Karpas-422 (cell line): ENCODE measurements around the gene PPP2R2B. TPM values are rescaled to one million over a fixed set of nuclear protein-coding genes. Genes with fewer than 3 reads are reported as not detected.

Experiments
- DNase-seq: peaks from one replicate; pipeline ENCODE4 v3.0.0-alpha.2; 2015
- H2AFZ ChIP-seq: fragments of 200-600 bp; sonication (generic); 2 replicates; pipeline ENCODE4 v1.6.1; 2014; ENCODE audit warnings: antibody characterized with exemption, low read length, mixed read lengths
- H3K27ac ChIP-seq: fragments of 200-600 bp; sonication (generic); 2 replicates; pipeline ENCODE4 v1.5.1; 2014; ENCODE audit warnings: mild to moderate bottlenecking, low read length, moderate library complexity
- H3K27me3 ChIP-seq: fragments of 200-600 bp; sonication (generic); 2 replicates; pipeline ENCODE4 v1.6.1; 2014; ENCODE audit warnings: low read length, mixed read lengths
- H3K36me3 ChIP-seq: fragments of 200-600 bp; sonication (generic); 2 replicates; pipeline ENCODE4 v1.6.1; 2014; ENCODE audit warnings: low read length, mixed read lengths; ENCODE audit not compliant: insufficient read depth
- H3K4me1 ChIP-seq: fragments of 200-600 bp; sonication (generic); 2 replicates; pipeline ENCODE4 v1.6.1; 2014; ENCODE audit warnings: mild to moderate bottlenecking, low read length, mixed read lengths
- H3K4me2 ChIP-seq: fragments of 200-600 bp; sonication (generic); 2 replicates; pipeline ENCODE4 v1.6.1; 2014; ENCODE audit warnings: low read length, low read depth, mild to moderate bottlenecking; ENCODE audit not compliant: poor library complexity, severe bottlenecking
- H3K4me3 ChIP-seq: fragments of 200-600 bp; sonication (generic); 2 replicates; pipeline ENCODE4 v1.5.1; 2014; ENCODE audit warnings: mild to moderate bottlenecking, antibody characterized with exemption, low read length, mixed read lengths
- H3K79me2 ChIP-seq: fragments of 200-600 bp; sonication (generic); 2 replicates; pipeline ENCODE4 v1.6.1; 2014; ENCODE audit warnings: mild to moderate bottlenecking, low read length, mixed read lengths
- H3K9ac ChIP-seq: fragments of 200-600 bp; sonication (generic); 2 replicates; pipeline ENCODE4 v1.6.0; 2014; ENCODE audit warnings: low read length
- H3K9me2 ChIP-seq: fragments of 200-600 bp; sonication (generic), shearing (Covaris generic); replicated peaks from 2 replicates; pipeline ENCODE4 v1.6.0; 2014; ENCODE audit warnings: mild to moderate bottlenecking, low read length, moderate library complexity; ENCODE audit not compliant: insufficient read depth
- H3K9me3 ChIP-seq: fragments of 300-700, 200-600 bp; sonication (generic); 2 replicates; pipeline ENCODE4 v1.6.1; 2014; ENCODE audit warnings: low read length, mixed read lengths
- H4K20me1 ChIP-seq: fragments of 200-600 bp; sonication (generic); 2 replicates; pipeline ENCODE4 v1.6.1; 2014; ENCODE audit warnings: mild to moderate bottlenecking, antibody characterized with exemption, low read length, low read depth; ENCODE audit not compliant: insufficient read depth
- total RNA-seq: library from RNA; depleted of rRNA; stranded (reverse); fragments of >200 nt; shearing (Covaris generic); gene quantifications from 2 replicates; pipeline ENCODE4 v1.2.3, GENCODE V29; 2014; ENCODE audit warnings: low replicate concordance

Gene PPP2R2B
- total RNA-seq, 1 experiment from 2014 or later: not detected

GRCh38 chr5:146687630-146688029, 190.9 kb downstream of the PPP2R2B start:
- no peak overlapping the region for H3K4me2 ChIP-seq
- H3K27me3 ChIP-seq: no peaks in the 10 kb centered on the region
- DNase-seq: no peak
- H3K36me3 ChIP-seq: no peaks in the 10 kb centered on the region
- no peak overlapping the region for H2AFZ ChIP-seq
- no peaks in the 10 kb centered on the region for H3K79me2 ChIP-seq
- H4K20me1 ChIP-seq: no peaks in the 10 kb centered on the region
- H3K4me1 ChIP-seq: no peaks in the 10 kb centered on the region
- no peaks in the 10 kb centered on the region for H3K9me3 ChIP-seq
- H3K4me3 ChIP-seq: no peak overlapping the region
- no peak overlapping the region for H3K9ac ChIP-seq
- H3K27ac ChIP-seq: no peak overlapping the region
- H3K9me2 ChIP-seq: no peaks in the 10 kb centered on the region

GRCh38 chr5:146683861-146684260, 194.7 kb downstream of the PPP2R2B start:
- no peak overlapping the region for H3K4me2 ChIP-seq
- no peaks in the 10 kb centered on the region for H4K20me1 ChIP-seq
- no peak for DNase-seq
- H3K4me3 ChIP-seq: no peak overlapping the region
- H3K9me3 ChIP-seq: no peaks in the 10 kb centered on the region
- no peaks in the 10 kb centered on the region for H3K79me2 ChIP-seq
- H3K36me3 ChIP-seq: no peaks in the 10 kb centered on the region
- H2AFZ ChIP-seq: no peak overlapping the region
- H3K27me3 ChIP-seq: no peaks in the 10 kb centered on the region
- H3K9ac ChIP-seq: no peak overlapping the region
- no peaks in the 10 kb centered on the region for H3K9me2 ChIP-seq
- H3K27ac ChIP-seq: no peak overlapping the region
- H3K4me1 ChIP-seq: no peaks in the 10 kb centered on the region

- no peak overlapping the region for H3K4me3 ChIP-seq
- no peaks in the 10 kb centered on the region for H3K4me1 ChIP-seq
- no peaks in the 10 kb centered on the region for H3K27me3 ChIP-seq
- DNase-seq: no peak
- H3K9me3 ChIP-seq: no peaks in the 10 kb centered on the region
- no peak overlapping the region for H3K4me2 ChIP-seq
- no peaks in the 10 kb centered on the region for H3K36me3 ChIP-seq
- no peaks in the 10 kb centered on the region for H3K9me2 ChIP-seq
- H3K27ac ChIP-seq: no peak overlapping the region
- H4K20me1 ChIP-seq: no peaks in the 10 kb centered on the region
- no peaks in the 10 kb centered on the region for H3K79me2 ChIP-seq
- H2AFZ ChIP-seq: no peak overlapping the region
- H3K9ac ChIP-seq: no peak overlapping the region
Measured at GRCh38 chr5:146682899-146683532, 195.5 kb downstream of the PPP2R2B start.

- H4K20me1 ChIP-seq: no peaks in the 10 kb centered on the region
- no peak overlapping the region for H2AFZ ChIP-seq
- DNase-seq: no peak
- no peak overlapping the region for H3K4me3 ChIP-seq
- no peaks in the 10 kb centered on the region for H3K36me3 ChIP-seq
- no peak overlapping the region for H3K27ac ChIP-seq
- H3K9ac ChIP-seq: no peak overlapping the region
- no peak overlapping the region for H3K4me2 ChIP-seq
- H3K79me2 ChIP-seq: no peaks in the 10 kb centered on the region
- H3K9me2 ChIP-seq: no peaks in the 10 kb centered on the region
- no peaks in the 10 kb centered on the region for H3K9me3 ChIP-seq
- H3K4me1 ChIP-seq: no peaks in the 10 kb centered on the region
- H3K27me3 ChIP-seq: no peaks in the 10 kb centered on the region
Measured at GRCh38 chr5:146681585-146682105, 196.9 kb downstream of the PPP2R2B start.

GRCh38 chr5:146680846-146681584, 197.5 kb downstream of the PPP2R2B start:
- H3K4me3 ChIP-seq: no peak overlapping the region
- no peaks in the 10 kb centered on the region for H3K36me3 ChIP-seq
- H3K4me1 ChIP-seq: no peaks in the 10 kb centered on the region
- no peak overlapping the region for H3K4me2 ChIP-seq
- no peaks in the 10 kb centered on the region for H3K9me3 ChIP-seq
- H4K20me1 ChIP-seq: no peaks in the 10 kb centered on the region
- no peak overlapping the region for H2AFZ ChIP-seq
- H3K9me2 ChIP-seq: no peaks in the 10 kb centered on the region
- H3K9ac ChIP-seq: no peak overlapping the region
- H3K27ac ChIP-seq: no peak overlapping the region
- no peaks in the 10 kb centered on the region for H3K79me2 ChIP-seq
- H3K27me3 ChIP-seq: no peaks in the 10 kb centered on the region
- no peak for DNase-seq

GRCh38 chr5:146675636-146676035, 202.9 kb downstream of the PPP2R2B start:
- H3K4me2 ChIP-seq: no peak overlapping the region

GRCh38 chr5:146672866-146673265, 205.7 kb downstream of the PPP2R2B start:
- H3K4me1 ChIP-seq: no peaks in the 10 kb centered on the region
- H3K79me2 ChIP-seq: no peaks in the 10 kb centered on the region
- H3K27me3 ChIP-seq: no peaks in the 10 kb centered on the region
- no peak overlapping the region for H3K27ac ChIP-seq
- no peaks in the 10 kb centered on the region for H3K9me2 ChIP-seq
- no peak overlapping the region for H3K9ac ChIP-seq
- H3K36me3 ChIP-seq: no peaks in the 10 kb centered on the region
- no peak overlapping the region for H3K4me2 ChIP-seq
- no peaks in the 10 kb centered on the region for H3K9me3 ChIP-seq
- no peak overlapping the region for H2AFZ ChIP-seq
- no peak for DNase-seq
- no peaks in the 10 kb centered on the region; the same call in 1 of the 2 replicates for H4K20me1 ChIP-seq
- no peak overlapping the region for H3K4me3 ChIP-seq

More at GRCh38 chr5:146675636-146676035, 202.9 kb downstream of the PPP2R2B start:
- H3K4me1 ChIP-seq: no peaks in the 10 kb centered on the region
- no peaks in the 10 kb centered on the region for H3K79me2 ChIP-seq
- H3K9ac ChIP-seq: no peak overlapping the region
- no peaks in the 10 kb centered on the region for H3K36me3 ChIP-seq
- no peak for DNase-seq
- H3K9me2 ChIP-seq: no peaks in the 10 kb centered on the region
- no peaks in the 10 kb centered on the region; the same call in 1 of the 2 replicates for H4K20me1 ChIP-seq
- H3K9me3 ChIP-seq: no peaks in the 10 kb centered on the region
- no peak overlapping the region for H3K27ac ChIP-seq
- no peak overlapping the region for H3K4me3 ChIP-seq
- H3K27me3 ChIP-seq: no peaks in the 10 kb centered on the region
- no peak overlapping the region for H2AFZ ChIP-seq

GRCh38 chr5:146671561-146672295, 206.8 kb downstream of the PPP2R2B start:
- Histone ChIP-seq H3K9ac (no peak overlapping the region), H3K9me2 (no peaks in the 10 kb centered on the region), H2AFZ (no peak overlapping the region), H3K4me1 (no peaks in the 10 kb centered on the region), H3K36me3 (no peaks in the 10 kb centered on the region), H3K4me2 (no peak overlapping the region), H3K4me3 (no peak overlapping the region), H3K9me3 (no peaks in the 10 kb centered on the region), H4K20me1 (no peaks in the 10 kb centered on the region; the same call in 1 of the 2 replicates), H3K27me3 (no peaks in the 10 kb centered on the region), H3K79me2 (no peaks in the 10 kb centered on the region), H3K27ac (no peak overlapping the region)
- no peak for DNase-seq
